ENCODE data around the gene LYL1.

The LYL1 gene

DNA sequence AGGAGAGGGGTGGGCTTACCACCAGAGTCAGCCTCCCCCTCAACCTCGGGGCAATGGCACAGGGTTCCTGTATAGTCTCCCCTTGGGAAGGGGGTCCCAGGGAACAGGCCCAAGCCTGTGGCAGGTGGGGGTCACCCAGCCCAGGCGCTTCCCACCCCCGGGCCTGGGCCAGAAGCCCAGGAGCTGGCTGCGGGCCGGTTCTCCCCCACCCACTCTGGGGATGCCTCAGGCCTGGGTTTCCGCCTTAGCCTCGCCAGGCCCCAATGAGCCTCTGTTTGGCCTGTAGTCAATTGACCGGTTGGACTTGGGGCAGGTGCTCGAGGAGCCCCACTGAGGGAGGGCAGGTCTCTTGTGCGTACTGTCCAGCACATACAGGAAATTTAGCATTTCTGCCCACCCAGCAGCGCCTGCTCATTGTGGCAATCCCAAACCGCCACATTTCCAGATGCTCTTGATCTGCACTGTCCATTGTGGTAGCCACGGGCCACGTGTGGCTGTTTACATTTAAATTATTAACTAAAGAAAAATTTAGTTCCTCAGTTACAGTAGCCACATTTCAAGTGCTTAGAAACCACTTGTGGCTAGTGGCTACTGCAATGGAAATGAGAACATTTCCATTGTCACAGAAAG is 9.9 kb downstream of the LYL1 start:
- DNase-seq = peak; percentile 58

GRCh38 chr19:13092158-13092543 is 10.5 kb downstream of the LYL1 start:
- no peak for DNase-seq

DNA sequence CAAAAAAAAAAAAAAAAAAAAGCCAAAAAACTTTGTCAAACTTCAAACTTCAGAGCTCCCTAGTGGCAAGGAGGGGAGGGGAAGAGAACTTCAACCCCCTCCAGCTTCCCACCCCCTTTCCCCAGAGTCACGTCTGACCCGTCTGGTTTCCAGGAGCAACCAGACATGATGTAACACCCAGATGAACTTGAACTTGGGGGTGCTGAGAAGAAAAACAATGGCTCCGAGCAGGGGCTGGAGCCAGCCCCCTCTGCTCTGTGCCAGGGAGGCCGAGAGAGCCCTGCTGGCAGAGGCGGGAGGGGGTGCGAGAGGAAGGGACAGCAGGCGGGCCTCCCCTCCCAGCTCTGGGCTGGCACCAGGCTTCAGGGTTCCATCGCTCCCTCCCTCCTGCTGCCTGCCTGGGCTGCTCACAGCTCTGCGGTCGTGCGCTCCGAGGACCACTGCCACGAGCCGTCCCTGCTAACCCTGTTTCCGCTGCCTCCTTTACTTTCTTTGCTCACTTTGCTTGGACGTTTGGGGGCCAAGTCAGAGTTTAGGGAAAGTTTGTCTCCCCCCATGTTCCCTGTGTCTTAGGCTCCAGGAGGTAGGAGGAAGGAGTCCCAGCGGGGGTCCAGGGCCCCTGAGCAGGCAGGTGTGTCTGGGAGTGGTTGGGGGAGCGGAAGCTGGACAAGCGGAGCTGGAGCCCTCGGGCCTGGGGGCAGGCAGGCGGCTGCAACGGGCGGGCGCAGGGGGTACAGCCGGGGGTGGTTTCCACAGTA is 11.1 kb downstream of the LYL1 start:
- peak; percentile 98 for DNase-seq

DNA sequence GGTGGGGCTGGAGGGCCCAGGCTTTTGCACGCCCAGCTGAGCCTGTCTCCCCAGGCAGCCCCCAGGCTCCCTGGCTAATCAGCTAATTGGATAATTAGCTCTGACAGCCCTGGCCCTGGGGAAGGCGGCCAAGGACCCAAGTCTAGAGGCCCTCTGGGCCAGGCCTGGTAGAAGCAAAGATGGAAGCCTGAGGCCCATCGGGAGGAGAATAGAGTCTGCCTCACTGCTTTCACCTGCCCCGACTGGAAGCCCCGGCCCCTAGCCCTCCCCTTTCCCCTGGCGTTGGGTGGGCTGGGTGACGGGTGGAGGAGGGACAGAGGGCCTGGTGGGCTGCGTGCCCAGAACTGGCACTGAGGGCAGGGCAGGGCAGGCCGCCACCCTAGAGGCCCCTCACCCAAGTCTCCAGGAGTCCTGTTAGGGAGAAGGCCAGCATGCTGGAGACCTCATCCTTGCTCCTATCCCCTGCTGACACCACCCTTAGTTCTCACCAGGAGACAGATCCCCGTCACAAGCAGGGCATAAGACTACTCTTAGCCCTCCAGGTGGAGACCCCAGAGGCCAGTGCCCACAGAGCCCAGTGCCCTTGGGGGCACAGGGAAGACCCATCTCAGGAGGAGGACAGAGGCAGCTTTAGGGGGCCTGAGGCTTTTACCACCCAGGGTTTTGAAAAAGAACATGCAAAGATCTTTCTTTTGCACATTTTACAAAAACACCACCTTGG is 12.0 kb downstream of the LYL1 start:
- DNase-seq = no peak

GRCh38 chr19:13089857-13090507 is 12.7 kb downstream of the LYL1 start:
- no peak for DNase-seq

GRCh38 chr19:13089139-13089856 is 13.4 kb downstream of the LYL1 start:
- no peak for DNase-seq

DNA sequence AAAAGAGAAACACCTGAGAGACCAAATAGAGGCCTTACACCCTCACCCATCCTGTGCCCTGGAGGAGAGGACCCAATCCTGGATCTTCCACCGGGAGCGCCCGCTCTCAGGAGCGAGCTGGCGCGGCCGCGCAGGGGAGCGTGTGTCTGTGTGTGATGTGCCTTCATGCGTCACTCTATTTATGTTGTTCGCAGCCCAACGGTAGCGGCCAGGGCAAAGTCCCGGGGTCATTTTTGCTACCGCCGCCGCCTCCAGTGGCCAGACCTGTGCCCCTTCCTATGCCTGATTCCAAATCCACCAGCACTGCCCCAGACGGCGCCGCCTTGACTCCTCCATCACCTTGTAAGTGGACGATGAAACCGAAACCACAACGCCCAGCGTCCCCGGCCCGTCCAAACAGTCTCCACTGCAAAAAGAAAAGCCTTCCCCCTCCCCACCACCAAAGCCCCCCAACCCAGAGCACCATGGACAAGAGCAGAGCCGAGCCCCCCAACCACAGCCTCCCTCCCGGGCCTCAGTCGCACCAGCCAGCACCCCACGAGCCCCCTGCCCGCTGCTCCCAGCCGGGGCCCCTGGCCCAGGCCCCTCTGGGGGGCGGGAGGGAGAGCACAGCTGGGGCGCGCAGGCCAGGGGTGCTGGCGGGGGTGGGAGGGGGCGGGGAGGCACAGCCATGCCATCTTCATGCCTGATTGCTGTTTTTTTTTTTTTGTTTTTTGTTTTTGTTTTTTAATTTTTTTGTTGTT is 14.7 kb downstream of the LYL1 start:
- no peak for DNase-seq

DNA sequence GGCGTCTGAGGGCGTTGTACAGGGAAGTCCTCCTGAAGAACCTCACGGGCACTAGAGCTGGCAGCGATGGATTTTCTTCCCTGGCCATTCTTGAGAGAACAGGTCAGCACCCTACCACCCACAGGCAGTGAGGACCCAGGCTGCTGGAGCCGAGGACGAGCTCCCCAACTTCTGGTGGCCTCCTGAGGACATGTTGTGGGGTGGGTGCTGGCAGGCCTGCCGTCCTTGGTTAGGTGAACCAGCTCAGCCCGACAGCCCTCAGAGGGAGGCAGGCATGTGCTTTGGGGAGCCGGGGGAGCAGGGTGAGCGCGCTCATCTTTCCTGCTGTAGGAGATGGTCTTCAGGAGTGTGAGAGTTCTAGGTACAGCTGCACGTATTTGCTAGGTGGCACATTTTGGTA is 15.4 kb downstream of the LYL1 start:
- no peak for DNase-seq

DNA sequence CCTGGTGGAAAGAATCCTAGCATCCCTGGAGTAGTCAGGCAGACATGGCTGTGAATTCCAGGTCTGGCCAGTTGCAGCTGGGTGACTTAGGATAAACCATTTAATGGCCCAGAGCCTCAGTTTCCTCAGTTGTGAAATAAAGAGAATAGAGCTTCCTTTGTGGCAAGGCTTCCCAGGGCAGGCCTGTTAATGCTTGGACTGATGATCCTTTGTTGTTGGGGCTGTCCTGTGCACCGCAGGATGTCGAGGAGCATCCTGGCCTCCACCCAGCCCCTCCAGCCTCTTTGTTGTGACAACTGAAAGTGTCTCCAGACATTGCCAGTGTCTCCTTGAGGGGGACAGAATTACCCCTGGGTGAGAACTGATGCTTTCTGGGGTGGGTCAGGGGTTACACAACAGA is 16.3 kb downstream of the LYL1 start:
- no peak for DNase-seq

DNA sequence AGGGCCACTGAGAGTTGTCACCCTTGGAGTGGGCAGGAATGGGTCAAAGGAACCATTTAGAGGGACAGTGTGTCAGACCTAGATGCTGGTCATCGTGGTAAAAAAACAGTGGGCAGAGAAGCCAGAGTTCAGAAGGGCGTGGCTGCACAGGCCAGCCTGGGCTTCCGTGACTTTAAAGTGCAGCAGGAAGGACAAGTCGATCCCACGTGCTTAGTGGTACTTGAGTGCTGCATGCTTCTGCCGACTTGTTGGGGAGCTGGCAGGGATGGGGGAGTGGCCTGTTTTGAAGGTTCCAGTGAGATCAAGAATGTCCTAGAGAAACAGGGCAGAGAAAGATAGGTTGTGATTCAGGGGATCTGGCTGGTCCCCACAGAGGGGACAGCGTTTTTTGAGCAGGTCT is 17.0 kb downstream of the LYL1 start:
- no peak for DNase-seq

DNA sequence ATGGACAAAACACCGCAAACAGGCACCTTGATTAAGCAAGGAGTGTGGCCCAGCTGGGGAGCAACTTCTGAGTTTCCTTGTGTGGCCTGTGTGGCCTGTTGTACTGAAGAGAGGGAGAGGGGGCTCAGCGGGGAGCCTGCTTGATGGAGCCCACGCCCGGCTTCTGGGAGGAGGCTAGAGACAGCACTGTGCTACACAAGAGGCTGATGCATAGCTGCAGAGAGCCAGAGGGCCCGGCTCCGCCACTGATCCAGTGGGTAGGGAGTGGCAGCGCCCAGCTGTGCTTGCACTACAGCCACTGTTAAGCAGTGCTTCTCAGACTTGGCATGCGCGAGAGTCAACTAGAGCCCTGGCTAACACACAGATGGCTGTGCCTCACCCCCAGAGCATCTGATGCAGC is 19.0 kb downstream of the LYL1 start:
- peak; percentile 69 for DNase-seq

DNA sequence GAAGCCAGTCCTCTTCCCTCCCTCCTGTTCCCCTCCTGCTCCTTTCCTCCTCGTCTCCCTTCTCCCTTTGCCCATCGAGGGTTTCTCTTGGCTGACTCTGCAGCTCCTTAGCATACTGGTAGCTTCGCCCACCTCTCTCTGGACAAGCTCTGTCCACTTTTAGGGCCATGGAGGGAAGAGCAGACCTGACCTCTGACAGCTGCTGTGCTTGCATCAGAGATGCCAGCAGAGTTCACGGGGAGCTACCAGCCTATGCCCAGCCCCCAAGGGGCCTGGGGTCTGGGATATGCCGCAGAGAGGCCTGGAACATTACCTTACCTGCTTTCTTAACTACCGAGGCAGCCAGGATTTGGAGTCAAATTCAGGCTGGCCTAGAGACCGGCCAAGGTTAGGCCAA is 19.7 kb downstream of the LYL1 start:
- no peak for DNase-seq

- DNase-seq = peak; percentile 97
Measured at GRCh38 chr19:13082192-13083007, 20.3 kb downstream of the LYL1 start.

- peak; percentile 84 for DNase-seq
Measured at GRCh38 chr19:13079542-13079986, 23.1 kb downstream of the LYL1 start.

GRCh38 chr19:13078897-13079541 is 23.6 kb downstream of the LYL1 start:
- no peak for DNase-seq

DNA sequence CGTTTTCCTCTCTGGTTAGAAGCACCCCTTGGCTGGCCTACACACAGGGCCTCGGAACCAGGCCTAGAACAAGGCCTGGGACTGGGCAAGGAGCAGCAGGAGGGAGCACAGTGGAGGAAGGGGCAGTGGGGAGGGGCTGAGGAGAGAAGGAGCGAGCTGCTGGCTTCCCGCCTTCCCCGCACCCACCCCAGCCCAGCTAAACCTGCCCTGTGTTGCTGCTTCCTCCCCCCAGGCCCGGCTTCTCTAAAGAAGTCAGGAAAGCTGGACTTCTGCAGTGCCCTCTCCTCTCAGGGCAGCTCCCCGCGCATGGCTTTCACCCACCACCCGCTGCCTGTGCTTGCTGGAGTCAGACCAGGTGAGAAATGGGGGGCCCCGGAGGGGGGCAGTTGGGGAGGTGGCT is 24.3 kb downstream of the LYL1 start:
- DNase-seq = no peak

GRCh38 chr19:13077240-13077639 is 25.4 kb downstream of the LYL1 start:
- no peak for DNase-seq

- no peak for DNase-seq
Measured at GRCh38 chr19:13076787-13077186, 25.9 kb downstream of the LYL1 start.

GRCh38 chr19:13076320-13076719 is 26.3 kb downstream of the LYL1 start:
- no peak for DNase-seq

GRCh38 chr19:13074378-13074777 is 28.3 kb downstream of the LYL1 start:
- no peak for DNase-seq
